CD14-positive monocyte (primary cell): ENCODE results near the gene TRRAP. TPM values are rescaled to one million over a fixed set of nuclear protein-coding genes. Genes with fewer than 3 reads are reported as not detected.

Experiments
- DNase-seq, 3 donors: peaks; one replicate each; pipeline ENCODE4 v3.0.0-alpha.2; 2011 to 2022
- H2AFZ ChIP-seq: 2 replicates; pipeline ENCODE4 v1.6.0; 2012; ENCODE audit warnings: mild to moderate bottlenecking, low read depth, low read length, inconsistent platforms; ENCODE audit not compliant: insufficient read depth, poor library complexity, severe bottlenecking
- H3K27ac ChIP-seq, 2 donors: 1 replicate in 1 of 2; 2 replicates in 1 of 2; pipeline ENCODE4 v1.5.1; 2012 to 2013; ENCODE audit warnings: low read length in 2 of 2, control low read depth in 1 of 2, inconsistent platforms in 1 of 2, low read depth in 1 of 2, mild to moderate bottlenecking in 1 of 2
- H3K27me3 ChIP-seq, 2 donors: one replicate each; pipeline versions ENCODE4 v1.6.0 to v1.6.1; 2011 to 2013; ENCODE audit warnings: low read length in 2 of 2; ENCODE audit not compliant: control insufficient read depth in 2 of 2, insufficient read depth in 2 of 2
- H3K36me3 ChIP-seq, 2 donors: replicated peaks in 1 of 2; 1 replicate in 1 of 2; 2 replicates in 1 of 2; pipeline versions ENCODE4 v1.5.1 to v1.6.1; 2012 to 2013; ENCODE audit warnings: low read length in 2 of 2, control low read depth in 1 of 2, inconsistent platforms in 1 of 2, mild to moderate bottlenecking in 1 of 2; ENCODE audit not compliant: insufficient read depth in 2 of 2, control insufficient read depth in 1 of 2
- H3K4me1 ChIP-seq, 2 donors: 1 replicate in 1 of 2; 2 replicates in 1 of 2; pipeline versions ENCODE4 v1.5.1 to v1.6.1; 2012 to 2013; ENCODE audit warnings: low read length in 2 of 2, control low read depth in 1 of 2, inconsistent platforms in 1 of 2, mild to moderate bottlenecking in 1 of 2, moderate library complexity in 1 of 2; ENCODE audit not compliant: insufficient read depth in 2 of 2, control insufficient read depth in 1 of 2
- H3K4me2 ChIP-seq: replicated peaks from 2 replicates; pipeline ENCODE3; 2012; ENCODE audit warnings: low read length, moderate library complexity, mild to moderate bottlenecking; ENCODE audit not compliant: poor library complexity, severe bottlenecking; ENCODE audit errors: extremely low read depth
- H3K4me3 ChIP-seq, 3 experiments: fragments of 200-600 bp in 1 of 3; sonication (generic) in 1 of 3; replicated peaks in 1 of 3; 1 replicate in 2 of 3; 2 replicates in 1 of 3; pipeline ENCODE4 v1.5.1; 2011 to 2013; ENCODE audit warnings: low read length in 3 of 3, mild to moderate bottlenecking in 3 of 3, control low read depth in 2 of 3, low read depth in 2 of 3, inconsistent platforms in 1 of 3, moderate library complexity in 1 of 3
- H3K79me2 ChIP-seq: 2 replicates; pipeline ENCODE4 v1.6.0; 2012; ENCODE audit warnings: mild to moderate bottlenecking, control low read depth, inconsistent platforms, low read length, moderate library complexity; ENCODE audit not compliant: insufficient read depth
- H3K9ac ChIP-seq: 2 replicates; pipeline ENCODE4 v1.6.0; 2017; ENCODE audit warnings: low read length, mild to moderate bottlenecking; ENCODE audit not compliant: insufficient read depth, poor library complexity, severe bottlenecking
- H3K9me3 ChIP-seq, 2 donors: replicated peaks in 1 of 2; 1 replicate in 1 of 2; 2 replicates in 1 of 2; pipeline versions ENCODE4 v1.5.1 to v1.6.1; 2012 to 2013; ENCODE audit warnings: low read length in 2 of 2, control low read depth in 1 of 2; ENCODE audit not compliant: control insufficient read depth in 1 of 2, insufficient read depth in 1 of 2
- H4K20me1 ChIP-seq: 2 replicates; pipeline ENCODE4 v1.6.0; 2012; ENCODE audit warnings: mild to moderate bottlenecking, low read length, control low read depth, moderate library complexity; ENCODE audit not compliant: insufficient read depth
- H3K27ac Mint-ChIP-seq, 7 donors: one replicate each; pipeline ENCODE4 v1.8.0; 2020; ENCODE audit warnings: mild to moderate bottlenecking in 7 of 7, mixed read lengths in 7 of 7, moderate library complexity in 6 of 7, inconsistent platforms in 2 of 7
- H3K27me3 Mint-ChIP-seq, 3 donors: one replicate each; pipeline ENCODE4 v1.8.0; 2021 to 2022; ENCODE audit warnings: low read depth in 3 of 3, mild to moderate bottlenecking in 3 of 3, mixed read lengths in 3 of 3, moderate library complexity in 3 of 3, inconsistent platforms in 1 of 3
- H3K36me3 Mint-ChIP-seq, 2 donors: one replicate each; pipeline ENCODE4 v1.8.0; 2020; ENCODE audit warnings: mixed read lengths in 2 of 2, inconsistent platforms in 1 of 2, mild to moderate bottlenecking in 1 of 2
- H3K4me1 Mint-ChIP-seq: one replicate; pipeline ENCODE4 v1.8.0; 2020; ENCODE audit warnings: mild to moderate bottlenecking, mixed read lengths
- H3K4me3 Mint-ChIP-seq, 2 donors: one replicate each; pipeline ENCODE4 v1.8.0; 2020; ENCODE audit warnings: mild to moderate bottlenecking in 2 of 2, mixed read lengths in 2 of 2, moderate library complexity in 1 of 2
- H3K9me3 Mint-ChIP-seq, 7 donors: one replicate each; pipeline ENCODE4 v1.8.0; 2020 to 2022; ENCODE audit warnings: mixed read lengths in 7 of 7, mild to moderate bottlenecking in 6 of 7, moderate library complexity in 6 of 7, inconsistent platforms in 2 of 7
- WGBS: methylation state at CpG from one replicate; pipeline ENCODE4 v1.1.5; 2013; ENCODE audit warnings: missing lambda C conversion rate; ENCODE audit not compliant: insufficient coverage; 5-methylcytosine and 5-hydroxymethylcytosine counted together
- intact Hi-C, 2 donors: fragments of 100-400 bp; cut with micrococcal nuclease; formaldehyde crosslinking; loops; one replicate each; pipeline versions ENCODE4 v1.15.0 to v1.15.1; 2023
- polyA plus RNA-seq, 3 donors: library from polyadenylated mRNA; depleted of rRNA in 1 of 3; unstranded in 2 of 3; stranded (reverse) in 1 of 3; fragments of 300-500 nt in 2 of 3; fragments of >200 nt in 1 of 3; fragmentation: Illumina TruSeq in 2 of 3; gene quantifications; 1 replicate in 2 of 3; 2 replicates in 1 of 3; pipeline ENCODE4 v1.2.3, GENCODE V29; 2012 to 2021
- TF ChIP-seq, protein P1 (sequence below): fragments of 200-600 bp; IDR thresholded peaks from one replicate; pipeline ENCODE4 v1.8.0; 2022; ENCODE audit warnings: antibody characterized with exemption, mild to moderate bottlenecking

Gene TRRAP
- polyA plus RNA-seq, 3 donors = 0.67 to 12.2 (median 1.2) TPM

- TF ChIP-seq, protein P1, sequence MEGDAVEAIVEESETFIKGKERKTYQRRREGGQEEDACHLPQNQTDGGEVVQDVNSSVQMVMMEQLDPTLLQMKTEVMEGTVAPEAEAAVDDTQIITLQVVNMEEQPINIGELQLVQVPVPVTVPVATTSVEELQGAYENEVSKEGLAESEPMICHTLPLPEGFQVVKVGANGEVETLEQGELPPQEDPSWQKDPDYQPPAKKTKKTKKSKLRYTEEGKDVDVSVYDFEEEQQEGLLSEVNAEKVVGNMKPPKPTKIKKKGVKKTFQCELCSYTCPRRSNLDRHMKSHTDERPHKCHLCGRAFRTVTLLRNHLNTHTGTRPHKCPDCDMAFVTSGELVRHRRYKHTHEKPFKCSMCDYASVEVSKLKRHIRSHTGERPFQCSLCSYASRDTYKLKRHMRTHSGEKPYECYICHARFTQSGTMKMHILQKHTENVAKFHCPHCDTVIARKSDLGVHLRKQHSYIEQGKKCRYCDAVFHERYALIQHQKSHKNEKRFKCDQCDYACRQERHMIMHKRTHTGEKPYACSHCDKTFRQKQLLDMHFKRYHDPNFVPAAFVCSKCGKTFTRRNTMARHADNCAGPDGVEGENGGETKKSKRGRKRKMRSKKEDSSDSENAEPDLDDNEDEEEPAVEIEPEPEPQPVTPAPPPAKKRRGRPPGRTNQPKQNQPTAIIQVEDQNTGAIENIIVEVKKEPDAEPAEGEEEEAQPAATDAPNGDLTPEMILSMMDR = no peak
- Histone ChIP-seq H3K79me2 (no peaks in the 10 kb centered on the region), H3K4me1 (no peaks in the 10 kb centered on the region), H3K36me3 (peaks cover 96 to 100% of the 10 kb centered on the region in 2 donors), H3K27ac (no peak overlapping the region), H3K4me2 (no peak overlapping the region), H3K4me3 (no peak overlapping the region), H2AFZ (no peak overlapping the region), H3K27me3 (no peaks in the 10 kb centered on the region), H4K20me1 (no peaks in the 10 kb centered on the region), H3K9ac (no peak overlapping the region), H3K9me3 (no peaks in the 10 kb centered on the region)
- Mint-ChIP-seq H3K27ac (no peak overlapping the region), H3K4me1 (no peaks in the 10 kb centered on the region), H3K36me3 (peaks cover 87 to 95% of the 10 kb centered on the region in 2 donors), H3K9me3 (no peaks in the 10 kb centered on the region), H3K4me3 (no peak overlapping the region), H3K27me3 (no peaks in the 10 kb centered on the region)
- no peak for DNase-seq
- intact Hi-C loops = no loop called here
- WGBS = 97% methylated on average over 28 of the region's 34 CpGs
Measured at GRCh38 chr7:98994046-98994944, 116.0 kb downstream of the TRRAP start.

DNA sequence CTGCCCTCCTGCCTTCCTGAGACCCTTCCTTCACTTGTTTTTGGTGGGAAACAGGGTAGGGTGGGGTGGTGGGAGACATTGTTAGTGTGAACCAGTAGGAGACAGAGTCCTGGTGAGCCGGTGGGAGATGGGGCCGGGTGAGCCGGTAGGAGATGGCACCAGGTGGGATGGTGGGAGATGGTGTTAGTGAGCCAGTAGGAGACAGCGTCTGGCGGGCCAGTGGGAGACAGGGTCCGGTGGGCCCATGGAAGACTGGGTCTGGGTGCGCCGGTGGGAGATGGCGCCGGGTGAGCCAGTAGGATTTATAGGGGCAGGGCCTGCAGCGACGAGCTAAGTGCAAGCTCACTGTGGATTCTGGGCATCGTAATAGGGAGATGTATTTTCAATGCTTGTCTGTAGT lies 116.8 kb downstream of the TRRAP start:
- no peak for DNase-seq
- H3K36me3 Mint-ChIP-seq = peaks cover 87 to 94% of the 10 kb centered on the region in 2 donors
- H3K4me3 Mint-ChIP-seq = peak overlapping the region in 1 of 2 donors; percentile 24
- 100% methylated on average over 12 of the region's 13 CpGs for WGBS
- TF ChIP-seq, protein P1 = no peak
- Histone ChIP-seq H2AFZ (no peak overlapping the region), H3K4me2 (no peak overlapping the region), H3K27me3 (no peaks in the 10 kb centered on the region), H3K4me1 (no peaks in the 10 kb centered on the region), H3K36me3 (peaks cover 96 to 100% of the 10 kb centered on the region in 2 donors), H3K27ac (no peak overlapping the region), H4K20me1 (no peaks in the 10 kb centered on the region), H3K4me3 (no peak overlapping the region), H3K9ac (no peak overlapping the region), H3K79me2 (no peaks in the 10 kb centered on the region), H3K9me3 (no peaks in the 10 kb centered on the region)
- no peaks in the 10 kb centered on the region for H3K9me3 Mint-ChIP-seq
- no peaks in the 10 kb centered on the region for H3K27me3 Mint-ChIP-seq
- no peaks in the 10 kb centered on the region for H3K4me1 Mint-ChIP-seq
- intact Hi-C loops = no loop called here
- H3K27ac Mint-ChIP-seq = no peak overlapping the region
